Right lobe of liver (tissue), 6 donors: Measurements from ENCODE around the gene TMEM170B. TPM values are rescaled to one million over a fixed set of nuclear protein-coding genes. Genes with fewer than 3 reads are reported as not detected.

Experiments
- ATAC-seq, 4 donors: fragments of 200-7000 bp; cut with Tn5 transposase; one replicate each; pipeline ENCODE4 v1.9.1; 2020; ENCODE audit warnings: mild to moderate bottlenecking in 4 of 4, moderate library complexity in 4 of 4
- DNase-seq, 3 donors: peaks; one replicate each; pipeline ENCODE4 v3.0.0-alpha.2; 2020
- H3K27ac ChIP-seq, 3 donors: fragments of 200-600 bp; one replicate each; pipeline ENCODE4 v1.8.0; 2022
- H3K27me3 ChIP-seq, 2 donors: fragments of 200-600 bp; one replicate each; pipeline ENCODE4 v1.8.0; 2022
- H3K36me3 ChIP-seq, 4 donors: fragments of 200-600 bp; sonication (generic) in 1 of 4; one replicate each; pipeline versions ENCODE4 v1.5.1 to v1.8.0; 2017 to 2022; ENCODE audit warnings: control low read depth in 1 of 4
- H3K4me1 ChIP-seq, 4 donors: fragments of 200-600 bp; sonication (generic) in 1 of 4; one replicate each; pipeline versions ENCODE4 v1.5.1 to v1.8.0; 2017 to 2022; ENCODE audit warnings: control low read depth in 1 of 4
- H3K4me3 ChIP-seq, 3 donors: fragments of 200-600 bp; one replicate each; pipeline ENCODE4 v1.8.0; 2022
- H3K9me3 ChIP-seq, 4 donors: fragments of 200-600 bp; sonication (generic) in 1 of 4; one replicate each; pipeline versions ENCODE4 v1.5.1 to v1.8.0; 2017 to 2022; ENCODE audit warnings: control low read depth in 1 of 4
- CTCF ChIP-seq, 4 donors: fragments of 200-600 bp in 3 of 4; fragments of 450-650 bp in 1 of 4; IDR thresholded peaks; one replicate each; pipeline versions ENCODE4 v1.5.1 to v1.8.0; 2016 to 2022; ENCODE audit warnings: antibody characterized with exemption in 4 of 4, mild to moderate bottlenecking in 2 of 4
- POLR2A ChIP-seq: fragments of 450-650 bp; IDR thresholded peaks from one replicate; pipeline ENCODE4 v1.6.1; 2017; ENCODE audit warnings: antibody characterized with exemption, mild to moderate bottlenecking
- WGBS: methylation state at CpG from one replicate; pipeline ENCODE4 v1.1.6; 2018; ENCODE audit warnings: low coverage, low lambda C conversion rate; ENCODE audit not compliant: insufficient coverage; ENCODE audit errors: missing lambda C conversion rate; 5-methylcytosine and 5-hydroxymethylcytosine counted together
- intact Hi-C, 2 donors: fragments of 100-400 bp; cut with DNase I; formaldehyde crosslinking; loops; one replicate each; pipeline versions ENCODE4 v1.11.2 to v1.14.1; 2022
- small RNA-seq, 2 experiments: library from RNA; depleted of rRNA; stranded (forward); fragments of <200 nt; gene quantifications; one replicate each; pipeline ENCODE3, GENCODE V24; 2016
- total RNA-seq, 6 experiments: library from RNA; depleted of rRNA in 2 of 6; stranded (reverse); fragments of >200 nt in 2 of 6; fragmentation: NEBNext Ultra II Directional in 3 of 6; extraction: Animal tissue kit (Norgen Biotek cat#: 25700) in 3 of 6; gene quantifications; one replicate each; pipeline versions ENCODE4 v1.1.0 to v1.2.4, GENCODE V29; 2016 to 2023
- donor health status: DM: no; HTN: yes; CAD: no.
- donor health status: DM: no; HTN: no; CAD: no.
- donor health status: DM: no; HTN: no; CAD: no.
- donor health status: DM: no; HTN: yes; CAD: no.
- donor health status: DM: no; HTN: yes; CAD: no.

Gene TMEM170B
- total RNA-seq, 6 experiments from 2014 or later, result 3.6 to 6.7 (median 5.0) TPM

- H3K36me3 ChIP-seq, result no peaks in the 10 kb centered on the region
- H3K4me3 ChIP-seq, result no peak overlapping the region
- no peaks in the 10 kb centered on the region for H3K27me3 ChIP-seq
- no peak for DNase-seq
- no peak overlapping the region for H3K27ac ChIP-seq
- intact Hi-C loops, result no loop called here
- no peaks in the 10 kb centered on the region for H3K9me3 ChIP-seq
- TF ChIP-seq POLR2A (no peak), CTCF (IDR thresholded peaks at IDR 0.05) (no peak)
- no peak for ATAC-seq
- WGBS, result 59% methylated on average over 9 of the region's 9 CpGs
- H3K4me1 ChIP-seq, result peaks cover 0 to 4% (median 0%) of the 10 kb centered on the region in 4 donors
Measured at GRCh38 chr6:11632231-11632630, 94.7 kb downstream of the TMEM170B start.

- Histone ChIP-seq H3K27ac (no peak overlapping the region), H3K9me3 (no peaks in the 10 kb centered on the region), H3K4me1 (peaks cover 0 to 10% (median 0%) of the 10 kb centered on the region in 4 donors), H3K27me3 (no peaks in the 10 kb centered on the region), H3K4me3 (no peak overlapping the region), H3K36me3 (no peaks in the 10 kb centered on the region)
- DNase-seq (no peak), ATAC-seq (no peak)
- TF ChIP-seq CTCF (IDR thresholded peaks at IDR 0.05) (no peak), POLR2A (no peak)
- intact Hi-C loops, result no loop called here
- 90% methylated on average over 7 of the region's 11 CpGs for WGBS
Measured at GRCh38 chr6:11632795-11633511, 95.4 kb downstream of the TMEM170B start.

Small RNA genes within 50 kb of the gene (small RNA-seq; reads per million reads assigned to genes)
- 0 reads per million in 2 experiments for gene RNU1-64P

Other genes starting within 250 kb of the TMEM170B start
- 1 to 10 TPM in 2 of 6 experiments, under 1 TPM in 3, not detected in 1; 0.46 to 1.9 (median 0.92) TPM for gene ADTRP, start 241.1 kb downstream of the TMEM170B start, total RNA-seq